Measurements from ENCODE around the gene FOXO1. TPM values are rescaled to one million over a fixed set of nuclear protein-coding genes. Genes with fewer than 3 reads are reported as not detected.
A peak's percentile ranks its signal among the peaks of the same experiment; 100 is the strongest.

The FOXO1 gene
- total and polyA plus RNA-seq, 2 experiments from 2014 or later = 10.5 to 14.0 TPM

DNA sequence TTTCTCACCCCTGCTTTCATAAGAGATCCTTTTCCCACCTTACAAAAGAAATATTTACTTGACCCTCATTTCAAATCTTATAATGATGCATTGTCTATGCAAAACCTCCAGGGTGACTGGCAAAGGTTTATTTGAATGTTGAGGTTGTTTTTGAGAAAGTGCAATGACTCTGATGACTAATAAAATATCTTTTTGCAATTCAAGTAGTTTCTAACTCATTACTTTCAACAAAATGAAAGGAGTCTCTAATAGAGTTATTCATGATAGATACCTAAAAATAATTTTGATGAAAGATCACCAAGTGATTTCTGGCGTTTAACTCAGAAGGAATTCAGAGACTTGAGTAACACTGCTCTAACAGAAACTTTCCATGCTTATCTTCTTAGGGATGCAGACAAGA is 144.2 kb downstream of the FOXO1 start:
- TF ChIP-seq, protein P1, sequence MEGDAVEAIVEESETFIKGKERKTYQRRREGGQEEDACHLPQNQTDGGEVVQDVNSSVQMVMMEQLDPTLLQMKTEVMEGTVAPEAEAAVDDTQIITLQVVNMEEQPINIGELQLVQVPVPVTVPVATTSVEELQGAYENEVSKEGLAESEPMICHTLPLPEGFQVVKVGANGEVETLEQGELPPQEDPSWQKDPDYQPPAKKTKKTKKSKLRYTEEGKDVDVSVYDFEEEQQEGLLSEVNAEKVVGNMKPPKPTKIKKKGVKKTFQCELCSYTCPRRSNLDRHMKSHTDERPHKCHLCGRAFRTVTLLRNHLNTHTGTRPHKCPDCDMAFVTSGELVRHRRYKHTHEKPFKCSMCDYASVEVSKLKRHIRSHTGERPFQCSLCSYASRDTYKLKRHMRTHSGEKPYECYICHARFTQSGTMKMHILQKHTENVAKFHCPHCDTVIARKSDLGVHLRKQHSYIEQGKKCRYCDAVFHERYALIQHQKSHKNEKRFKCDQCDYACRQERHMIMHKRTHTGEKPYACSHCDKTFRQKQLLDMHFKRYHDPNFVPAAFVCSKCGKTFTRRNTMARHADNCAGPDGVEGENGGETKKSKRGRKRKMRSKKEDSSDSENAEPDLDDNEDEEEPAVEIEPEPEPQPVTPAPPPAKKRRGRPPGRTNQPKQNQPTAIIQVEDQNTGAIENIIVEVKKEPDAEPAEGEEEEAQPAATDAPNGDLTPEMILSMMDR (IDR thresholded peaks at IDR 0.05; ENCODE audit: low read depth, low read length) = no peak
- Histone ChIP-seq H3K9me3 (ENCODE audit: low read depth) (no peaks in the 10 kb centered on the region), H3K36me3 (no peaks in the 10 kb centered on the region), H3K27ac (no peak overlapping the region), H3K27me3 (no peaks in the 10 kb centered on the region), H3K4me3 (no peak overlapping the region), H3K4me1 (ENCODE audit: low read depth) (no peaks in the 10 kb centered on the region)
- DNase-seq (ENCODE audit: low read depth in 1 of 2, low spot score in 1 of 2) = peak in 1 of 2 donors; percentile 18

- Histone ChIP-seq H3K9me3 (ENCODE audit: low read depth) (no peaks in the 10 kb centered on the region), H3K27ac (no peak overlapping the region), H3K4me3 (no peak overlapping the region), H3K36me3 (no peaks in the 10 kb centered on the region), H3K27me3 (no peaks in the 10 kb centered on the region), H3K4me1 (ENCODE audit: low read depth) (no peaks in the 10 kb centered on the region)
- TF ChIP-seq, protein P1 (IDR thresholded peaks at IDR 0.05; ENCODE audit: low read depth, low read length) = no peak
- DNase-seq (ENCODE audit: low read depth in 1 of 2, low spot score in 1 of 2) = no peak
Measured at GRCh38 chr13:40520916-40521315, 145.5 kb downstream of the FOXO1 start.

DNA sequence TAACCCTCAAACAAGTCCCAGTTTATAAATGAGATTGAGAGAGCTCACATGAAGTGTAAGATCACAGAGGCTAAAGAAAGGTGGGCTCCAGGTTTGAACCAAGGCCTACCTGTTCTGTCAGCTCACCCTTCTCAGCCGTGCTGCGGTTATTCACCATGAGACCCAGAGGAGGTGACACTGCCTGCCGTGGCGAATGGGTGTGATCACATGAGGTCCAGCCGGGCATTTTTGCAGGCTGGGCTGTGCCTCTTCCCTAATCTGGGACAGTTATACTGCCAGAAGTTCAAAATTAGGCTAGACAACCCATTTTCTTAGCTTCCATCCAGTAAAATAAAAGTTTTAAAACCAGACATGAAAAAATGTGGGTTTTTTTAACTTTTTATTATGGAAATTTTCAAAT is 146.8 kb downstream of the FOXO1 start:
- Histone ChIP-seq H3K9me3 (ENCODE audit: low read depth) (no peaks in the 10 kb centered on the region), H3K4me1 (ENCODE audit: low read depth) (no peaks in the 10 kb centered on the region), H3K36me3 (no peaks in the 10 kb centered on the region), H3K4me3 (no peak overlapping the region), H3K27me3 (no peaks in the 10 kb centered on the region), H3K27ac (no peak overlapping the region)
- no peak for DNase-seq (ENCODE audit: low read depth in 1 of 2, low spot score in 1 of 2)
- TF ChIP-seq, protein P1 (IDR thresholded peaks at IDR 0.05; ENCODE audit: low read depth, low read length) = no peak

- TF ChIP-seq, protein P1 (IDR thresholded peaks at IDR 0.05; ENCODE audit: low read depth, low read length) = no peak
- H3K4me1 ChIP-seq (ENCODE audit: low read depth) = no peaks in the 10 kb centered on the region
- no peaks in the 10 kb centered on the region for H3K36me3 ChIP-seq
- no peaks in the 10 kb centered on the region for H3K9me3 ChIP-seq (ENCODE audit: low read depth)
- no peak overlapping the region for H3K4me3 ChIP-seq
- H3K27ac ChIP-seq = no peak overlapping the region
- no peaks in the 10 kb centered on the region for H3K27me3 ChIP-seq
- DNase-seq (ENCODE audit: low read depth in 1 of 2, low spot score in 1 of 2) = no peak
Measured at GRCh38 chr13:40518481-40518882, 148.0 kb downstream of the FOXO1 start.

DNA sequence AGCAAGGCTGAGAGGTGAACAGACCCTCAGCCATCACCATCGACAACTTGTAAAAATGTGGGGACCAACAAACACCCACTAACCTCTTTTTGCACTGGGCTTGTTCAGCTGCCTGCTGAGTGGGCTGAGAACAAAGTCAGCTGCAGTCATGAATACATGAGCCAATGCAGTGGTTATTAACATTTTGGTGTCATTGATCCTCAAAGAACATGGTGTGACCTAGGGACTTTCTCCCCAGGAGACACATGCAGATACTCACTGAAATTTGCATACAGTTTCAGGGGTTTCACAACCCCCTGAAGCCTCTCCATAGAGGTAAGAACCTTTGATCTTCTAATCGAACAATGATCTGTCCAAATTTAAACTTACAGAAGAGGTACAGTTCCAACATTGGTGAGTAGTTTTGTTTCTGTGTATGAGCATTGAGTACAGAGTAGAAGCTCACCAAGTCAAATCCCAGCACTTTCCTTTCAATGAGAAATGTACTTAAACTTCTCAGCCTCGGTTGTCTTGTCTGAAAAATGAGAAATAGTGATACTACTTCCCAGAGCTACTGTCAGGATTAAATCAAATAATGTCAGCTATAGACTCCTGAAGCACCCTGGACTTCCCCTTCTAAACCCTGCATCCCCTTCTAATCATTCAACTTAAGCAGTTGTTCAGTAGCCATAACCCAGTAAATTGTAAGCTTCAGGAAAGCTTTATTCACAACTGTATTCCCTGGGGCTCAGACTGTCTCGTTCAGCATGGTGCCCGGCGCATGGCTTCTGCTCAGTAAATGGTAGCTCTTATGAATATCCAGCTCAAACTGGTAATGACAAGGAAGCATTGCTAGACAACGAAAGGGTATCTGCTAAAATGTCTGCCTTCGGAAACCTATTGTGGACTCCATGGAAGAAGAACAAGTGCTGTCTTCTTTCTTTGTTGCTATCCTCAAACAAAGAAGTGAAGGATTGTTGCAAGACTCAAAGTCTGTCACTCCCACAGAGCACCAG is 148.7 kb downstream of the FOXO1 start:
- DNase-seq (ENCODE audit: low read depth in 1 of 2, low spot score in 1 of 2) = no peak
- H3K27me3 ChIP-seq = no peaks in the 10 kb centered on the region
- H3K4me3 ChIP-seq = no peak overlapping the region
- H3K9me3 ChIP-seq (ENCODE audit: low read depth) = no peaks in the 10 kb centered on the region
- H3K36me3 ChIP-seq = no peaks in the 10 kb centered on the region
- TF ChIP-seq, protein P1 (IDR thresholded peaks at IDR 0.05; ENCODE audit: low read depth, low read length) = no peak
- H3K4me1 ChIP-seq (ENCODE audit: low read depth) = no peaks in the 10 kb centered on the region
- H3K27ac ChIP-seq = no peak overlapping the region
